H1 (cell line): Measurements from ENCODE around the gene LRRC45. TPM values are rescaled to one million over a fixed set of nuclear protein-coding genes. Genes with fewer than 3 reads are reported as not detected.

Experiments
- polyA plus RNA-seq, 7 experiments: library from polyadenylated mRNA; depleted of rRNA in 3 of 7; stranded (reverse) in 5 of 7; unstranded in 2 of 7; fragments of >200 nt in 5 of 7; fragments of 200-250 nt in 2 of 7; gene quantifications; 1 replicate in 5 of 7; 2 replicates in 1 of 7; 4 replicates in 1 of 7; pipeline versions ENCODE4 v1.2.1 to v1.2.3, GENCODE V29; 2011 to 2013; ENCODE audit warnings: missing spikeins in 2 of 7, mixed read lengths in 2 of 7
- total RNA-seq: library from RNA; stranded (reverse); fragmentation: NEBNext Ultra II Directional; extraction: Animal tissue kit (Norgen Biotek cat#: 25700); gene quantifications from 2 replicates; pipeline ENCODE4 v1.2.1, GENCODE V29; 2021

The LRRC45 gene
- total and polyA plus RNA-seq, 2 of the 8 experiments (the other 6 are each of a cell fraction or from before 2014, with no cell fraction given), result 11.5 to 29.0 TPM

Other genes starting within 250 kb of the LRRC45 start
- 0.56 and 0.61 TPM in 2 replicates for gene GCGR, start 219.2 kb upstream of the LRRC45 start, total RNA-seq
- 0.44 and 0.60 TPM in 2 replicates for gene GCGR, start 219.2 kb upstream of the LRRC45 start, polyA plus RNA-seq (2011; rRNA removed)
- gene MCRIP1, start 190.0 kb upstream of the LRRC45 start, total RNA-seq, result 103 and 115 TPM in 2 replicates
- 151 and 250 TPM in 2 replicates for gene MCRIP1, start 190.0 kb upstream of the LRRC45 start, polyA plus RNA-seq (2011; rRNA removed)
- not detected in 2 replicates for gene PPP1R27, start 188.3 kb upstream of the LRRC45 start, total RNA-seq
- 0.27 and 0.30 TPM in 2 replicates for gene PPP1R27, start 188.3 kb upstream of the LRRC45 start, polyA plus RNA-seq (2011; rRNA removed)
- 374 and 379 TPM in 2 replicates for gene P4HB, start 162.8 kb upstream of the LRRC45 start, total RNA-seq
- 41.4 and 66.6 TPM in 2 replicates for gene P4HB, start 162.8 kb upstream of the LRRC45 start, polyA plus RNA-seq (2011; rRNA removed)
- 217 and 246 TPM in 2 replicates for gene ARHGDIA, start 152.0 kb upstream of the LRRC45 start, total RNA-seq
- 62.4 and 155 TPM in 2 replicates for gene ARHGDIA, start 152.0 kb upstream of the LRRC45 start, polyA plus RNA-seq (2011; rRNA removed)
- 186 and 191 TPM in 2 replicates for gene ALYREF, start 131.7 kb upstream of the LRRC45 start, total RNA-seq
- gene ALYREF, start 131.7 kb upstream of the LRRC45 start, polyA plus RNA-seq (2011; rRNA removed), result 83.8 and 118 TPM in 2 replicates
- gene ANAPC11, start 131.6 kb upstream of the LRRC45 start, total RNA-seq, result 176 and 182 TPM in 2 replicates
- gene ANAPC11, start 131.6 kb upstream of the LRRC45 start, polyA plus RNA-seq (2011; rRNA removed), result 963 and 1,221 TPM in 2 replicates
- 0.80 and 1.5 TPM in 2 replicates for gene NPB, start 121.1 kb upstream of the LRRC45 start, total RNA-seq
- gene NPB, start 121.1 kb upstream of the LRRC45 start, polyA plus RNA-seq (2011; rRNA removed), result 2.5 and 3.9 TPM in 2 replicates
- 29.9 and 31.0 TPM in 2 replicates for gene PCYT2, start 111.9 kb upstream of the LRRC45 start, total RNA-seq
- 31.3 and 37.7 TPM in 2 replicates for gene PCYT2, start 111.9 kb upstream of the LRRC45 start, polyA plus RNA-seq (2011; rRNA removed)
- gene SIRT7, start 105.1 kb upstream of the LRRC45 start, total RNA-seq, result 16.6 and 18.7 TPM in 2 replicates
- 5.8 and 10.3 TPM in 2 replicates for gene SIRT7, start 105.1 kb upstream of the LRRC45 start, polyA plus RNA-seq (2011; rRNA removed)
- 26.9 and 27.7 TPM in 2 replicates for gene MAFG, start 95.6 kb upstream of the LRRC45 start, total RNA-seq
- 25.5 and 36.9 TPM in 2 replicates for gene MAFG, start 95.6 kb upstream of the LRRC45 start, polyA plus RNA-seq (2011; rRNA removed)
- 127 and 145 TPM in 2 replicates for gene PYCR1, start 86.0 kb upstream of the LRRC45 start, total RNA-seq
- gene PYCR1, start 86.0 kb upstream of the LRRC45 start, polyA plus RNA-seq (2011; rRNA removed), result 213 and 284 TPM in 2 replicates
- 0.17 and 0.26 TPM in 2 replicates for gene MYADML2, start 76.1 kb upstream of the LRRC45 start, total RNA-seq
- gene MYADML2, start 76.1 kb upstream of the LRRC45 start, polyA plus RNA-seq (2011; rRNA removed), result 0.47 TPM in 2 replicates
- gene NOTUM, start 62.1 kb upstream of the LRRC45 start, total RNA-seq, result 0.76 and 1.1 TPM in 2 replicates
- 0.45 and 1.1 TPM in 2 replicates for gene NOTUM, start 62.1 kb upstream of the LRRC45 start, polyA plus RNA-seq (2011; rRNA removed)
- 41.8 and 43.7 TPM in 2 replicates for gene ASPSCR1, start 45.7 kb upstream of the LRRC45 start, total RNA-seq
- gene ASPSCR1, start 45.7 kb upstream of the LRRC45 start, polyA plus RNA-seq (2011; rRNA removed), result 33.3 and 54.6 TPM in 2 replicates
- gene CENPX, start 427 bp upstream of the LRRC45 start, total RNA-seq, result 111 and 116 TPM in 2 replicates
- 122 and 133 TPM in 2 replicates for gene CENPX, start 427 bp upstream of the LRRC45 start, polyA plus RNA-seq (2011; rRNA removed)
- gene RAC3, start 8.4 kb downstream of the LRRC45 start, total RNA-seq, result 167 and 177 TPM in 2 replicates
- 299 and 520 TPM in 2 replicates for gene RAC3, start 8.4 kb downstream of the LRRC45 start, polyA plus RNA-seq (2011; rRNA removed)
- gene DCXR, start 14.4 kb downstream of the LRRC45 start, total RNA-seq, result 96.3 and 110 TPM in 2 replicates
- gene DCXR, start 14.4 kb downstream of the LRRC45 start, polyA plus RNA-seq (2011; rRNA removed), result 212 and 338 TPM in 2 replicates
- gene RFNG, start 28.5 kb downstream of the LRRC45 start, total RNA-seq, result 26.7 and 30.9 TPM in 2 replicates
- 28.4 and 50.3 TPM in 2 replicates for gene RFNG, start 28.5 kb downstream of the LRRC45 start, polyA plus RNA-seq (2011; rRNA removed)
- gene GPS1, start 28.6 kb downstream of the LRRC45 start, total RNA-seq, result 153 and 157 TPM in 2 replicates
- gene GPS1, start 28.6 kb downstream of the LRRC45 start, polyA plus RNA-seq (2011; rRNA removed), result 277 and 354 TPM in 2 replicates
- gene DUS1L, start 42.5 kb downstream of the LRRC45 start, total RNA-seq, result 68.0 and 69.1 TPM in 2 replicates
- gene DUS1L, start 42.5 kb downstream of the LRRC45 start, polyA plus RNA-seq (2011; rRNA removed), result 34.5 and 60.4 TPM in 2 replicates
- gene FASN, start 74.9 kb downstream of the LRRC45 start, total RNA-seq, result 559 and 561 TPM in 2 replicates
- 143 and 206 TPM in 2 replicates for gene FASN, start 74.9 kb downstream of the LRRC45 start, polyA plus RNA-seq (2011; rRNA removed)
- 12.6 and 12.9 TPM in 2 replicates for gene CCDC57, start 189.5 kb downstream of the LRRC45 start, total RNA-seq
- 8.4 and 10.1 TPM in 2 replicates for gene CCDC57, start 189.5 kb downstream of the LRRC45 start, polyA plus RNA-seq (2011; rRNA removed)
- 3.6 and 3.8 TPM in 2 replicates for gene SLC16A3, start 205.7 kb downstream of the LRRC45 start, total RNA-seq
- 8.7 and 12.2 TPM in 2 replicates for gene SLC16A3, start 205.7 kb downstream of the LRRC45 start, polyA plus RNA-seq (2011; rRNA removed)